PC-9 (cell line): ENCODE results near the gene PFKFB4. TPM values are rescaled to one million over a fixed set of nuclear protein-coding genes. Genes with fewer than 3 reads are reported as not detected.

Experiments
- BruUV-seq: library from RNA; stranded (reverse); fragments of 400-500 nt; replicated peaks from 2 replicates; lab custom pipeline; 2021; lab: Mats Ljungman, UMichigan
- CTCF ChIA-PET: fragments of 300-600 bp; sonication (Branson Sonifier 250); formaldehyde crosslinking; loops from one replicate; lab custom pipeline; 2022; ENCODE audit warnings: antibody characterized with exemption; lab: Charles Lee
- POLR2A ChIA-PET: fragments of 300-600 bp; sonication (Branson Sonifier 250); formaldehyde crosslinking; loops from one replicate; lab custom pipeline; 2022; ENCODE audit warnings: antibody characterized with exemption; ENCODE audit not compliant: unreplicated experiment; lab: Charles Lee
- DNase-seq, 2 experiments: peaks; one replicate each; pipeline versions ENCODE4 v3.0.0 to v3.0.0-alpha.2; 2015 to 2022; ENCODE audit warnings: mixed read lengths in 1 of 2
- H2AFZ ChIP-seq: fragments of 200-600 bp; sonication (generic); 2 replicates; pipeline ENCODE4 v1.8.1; 2017; ENCODE audit warnings: antibody characterized with exemption
- H3F3A ChIP-seq: fragments of 200-600 bp; sonication (generic); 2 replicates; pipeline ENCODE4 v1.8.1; 2017; ENCODE audit warnings: antibody characterized with exemption, mild to moderate bottlenecking, low read depth; ENCODE audit not compliant: insufficient read depth
- H3K27ac ChIP-seq: fragments of 200-600 bp; sonication (generic); 2 replicates; pipeline ENCODE4 v1.6.1; 2016; ENCODE audit warnings: mixed run types
- H3K27me3 ChIP-seq: fragments of 200-600 bp; sonication (generic); 2 replicates; pipeline ENCODE4 v1.6.1; 2016; ENCODE audit warnings: low read depth, mixed run types; ENCODE audit not compliant: insufficient read depth
- H3K36me3 ChIP-seq: fragments of 200-600 bp; sonication (generic); 2 replicates; pipeline ENCODE4 v1.6.1; 2016; ENCODE audit warnings: low read depth, mixed run types
- H3K4me1 ChIP-seq: fragments of 200-600 bp; sonication (generic); replicated peaks from 2 replicates; pipeline ENCODE4 v1.6.1; 2016; ENCODE audit warnings: mixed run types; ENCODE audit not compliant: insufficient read depth
- H3K4me2 ChIP-seq: fragments of 200-600 bp; sonication (generic); 2 replicates; pipeline ENCODE4 v1.6.1; 2017; ENCODE audit warnings: mixed run types
- H3K4me3 ChIP-seq: fragments of 200-600 bp; sonication (generic); 2 replicates; pipeline ENCODE4 v1.6.1; 2016; ENCODE audit warnings: mixed run types
- H3K79me2 ChIP-seq: fragments of 200-600 bp; sonication (generic); 2 replicates; pipeline ENCODE4 v1.6.1; 2017; ENCODE audit warnings: low read depth, mixed run types
- H3K9me2 ChIP-seq: fragments of 200-600 bp; sonication (generic); 2 replicates; pipeline ENCODE4 v1.8.1; 2017; ENCODE audit warnings: mild to moderate bottlenecking; ENCODE audit not compliant: insufficient read depth
- H3K9me3 ChIP-seq: fragments of 200-600 bp; sonication (generic); 2 replicates; pipeline ENCODE4 v1.8.1; 2016; ENCODE audit warnings: low read depth; ENCODE audit not compliant: insufficient read depth
- H4K20me1 ChIP-seq: fragments of 200-600 bp; sonication (generic); 2 replicates; pipeline ENCODE4 v1.8.1; 2017; ENCODE audit not compliant: insufficient read depth
- CTCF ChIP-seq: fragments of 200-600 bp; sonication (generic); conservative IDR thresholded peaks from 2 replicates; pipeline ENCODE4 v1.6.1; 2017; ENCODE audit warnings: mixed run types, antibody characterized with exemption, mild to moderate bottlenecking, moderate library complexity
- EZH2 ChIP-seq: fragments of 200-600 bp; sonication (generic); IDR thresholded peaks from 2 replicates; pipeline ENCODE4 v1.8.0; 2017; ENCODE audit warnings: antibody characterized with exemption, low read depth
- intact Hi-C: fragments of 100-400 bp; cut with micrococcal nuclease; formaldehyde crosslinking; loops from one replicate; pipeline ENCODE4 v1.10.0; 2022; ENCODE audit not compliant: unreplicated experiment
- total RNA-seq: library from RNA; stranded (reverse); gene quantifications from 2 replicates; pipeline ENCODE4 v1.2.3, GENCODE V29; 2021

Gene PFKFB4
- total RNA-seq, 1 experiment from 2014 or later = 13.3 TPM

DNA sequence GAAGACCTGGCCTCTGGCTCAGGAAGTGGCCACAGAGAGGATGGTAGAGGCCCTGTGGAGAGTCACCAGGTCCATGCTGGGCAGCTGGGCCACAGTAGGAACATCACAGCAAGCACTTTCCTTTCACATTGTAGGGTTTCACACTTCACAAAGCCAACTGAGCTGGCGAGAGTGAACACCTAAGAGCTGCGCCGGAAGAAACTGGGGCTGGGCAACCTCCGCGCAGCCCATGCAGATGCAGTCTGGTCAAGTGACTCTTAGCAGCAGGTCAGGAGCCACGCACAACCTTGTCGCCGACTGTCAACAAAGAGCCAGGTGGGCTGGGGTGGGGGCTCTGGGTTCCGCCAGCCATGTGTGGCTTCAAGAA lies 37.3 kb downstream of the PFKFB4 start:
- Histone ChIP-seq H3K27me3 (no peaks in the 10 kb centered on the region), H3K4me2 (no peak overlapping the region), H3K79me2 (no peaks in the 10 kb centered on the region), H4K20me1 (no peaks in the 10 kb centered on the region), H3K4me3 (no peak overlapping the region), H3K36me3 (no peaks in the 10 kb centered on the region), H3K9me2 (no peaks in the 10 kb centered on the region), H3K4me1 (peaks cover 8% of the 10 kb centered on the region), H3F3A (peaks cover 7% of the 10 kb centered on the region; the same call in 1 of the 2 replicates), H3K27ac (no peak overlapping the region), H2AFZ (no peak overlapping the region), H3K9me3 (no peaks in the 10 kb centered on the region)
- intact Hi-C loops = no loop called here
- POLR2A ChIA-PET = no interaction called here
- no peak for DNase-seq
- TF ChIP-seq CTCF (no peak), EZH2 (no peak)
- no TSS peak for BruUV-seq
- CTCF ChIA-PET = no interaction called here

DNA sequence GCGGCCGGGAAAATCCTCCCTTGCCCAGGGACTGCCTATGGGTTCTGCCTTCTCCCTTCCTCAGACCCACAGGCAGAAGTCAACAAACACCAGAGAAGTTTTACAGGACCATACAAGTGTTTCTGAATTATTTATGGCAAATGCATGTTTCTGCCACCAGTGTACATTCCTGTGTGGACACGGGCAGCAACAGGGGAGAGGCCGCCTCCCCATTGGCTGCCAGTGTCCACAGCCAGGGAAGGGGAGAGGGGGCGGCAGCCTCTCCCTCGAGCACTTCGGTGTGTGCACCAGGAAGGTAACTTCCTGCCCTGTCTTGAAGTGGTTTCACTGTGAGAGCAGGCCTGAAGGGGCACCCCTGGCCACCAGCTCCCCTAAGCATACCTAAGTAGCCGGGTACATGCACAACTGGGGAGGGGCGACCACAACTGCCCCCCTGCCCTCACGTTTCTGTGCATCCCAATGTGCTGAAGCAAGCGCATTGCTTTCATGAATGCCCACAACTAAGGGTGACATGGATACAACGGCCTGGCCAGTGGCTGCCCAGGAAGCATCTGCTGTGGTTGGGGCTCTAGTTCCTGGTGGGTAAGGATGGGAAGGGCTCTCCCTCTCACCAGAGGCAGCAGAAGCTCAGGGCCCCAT lies 37.8 kb downstream of the PFKFB4 start:
- ChIA-PET POLR2A (no interaction called here), CTCF (no interaction called here)
- H3K27ac ChIP-seq = no peak overlapping the region
- BruUV-seq = no TSS peak
- DNase-seq = no peak
- no peaks in the 10 kb centered on the region for H3K9me2 ChIP-seq
- intact Hi-C loops = no loop called here
- no peaks in the 10 kb centered on the region for H3K79me2 ChIP-seq
- H2AFZ ChIP-seq = no peak overlapping the region
- H3K27me3 ChIP-seq = no peaks in the 10 kb centered on the region
- no peaks in the 10 kb centered on the region for H3K36me3 ChIP-seq
- no peak overlapping the region for H3K4me2 ChIP-seq
- H4K20me1 ChIP-seq = no peaks in the 10 kb centered on the region
- peaks cover 12% of the 10 kb centered on the region; the same call in 1 of the 2 replicates for H3F3A ChIP-seq
- no peak for TF ChIP-seq EZH2
- no peak for TF ChIP-seq CTCF
- H3K4me1 ChIP-seq = peaks cover 12% of the 10 kb centered on the region
- H3K9me3 ChIP-seq = no peaks in the 10 kb centered on the region
- H3K4me3 ChIP-seq = no peak overlapping the region

- Histone ChIP-seq H3F3A (peaks cover 14% of the 10 kb centered on the region; the same call in 1 of the 2 replicates), H3K27me3 (no peaks in the 10 kb centered on the region), H3K9me3 (no peaks in the 10 kb centered on the region), H4K20me1 (no peaks in the 10 kb centered on the region), H3K36me3 (no peaks in the 10 kb centered on the region), H3K4me2 (no peak overlapping the region), H3K27ac (no peak overlapping the region), H2AFZ (no peak overlapping the region), H3K9me2 (no peaks in the 10 kb centered on the region), H3K4me3 (no peak overlapping the region), H3K4me1 (peaks cover 12% of the 10 kb centered on the region), H3K79me2 (no peaks in the 10 kb centered on the region)
- BruUV-seq = no TSS peak
- TF ChIP-seq EZH2 (no peak), CTCF (no peak)
- intact Hi-C loops = no loop called here
- ChIA-PET POLR2A (no interaction called here), CTCF (no interaction called here)
- DNase-seq = no peak
These were observed 38.5 kb downstream of the PFKFB4 start for GRCh38 chr3:48518069-48518468.
